IPS-20b (cell line): ENCODE data around the gene GLIS1.

ENCODE experiments used
- H3K27ac ChIP-seq: one replicate; pipeline ENCODE4 v1.5.1; 2013; ENCODE audit warnings: low read length
- H3K27me3 ChIP-seq: 2 replicates; pipeline ENCODE4 v1.6.1; 2013; ENCODE audit warnings: mild to moderate bottlenecking, low read length, inconsistent platforms; ENCODE audit not compliant: insufficient read depth
- H3K36me3 ChIP-seq: 2 replicates; pipeline ENCODE4 v1.6.1; 2013; ENCODE audit warnings: low read depth, mild to moderate bottlenecking, inconsistent platforms, low read length, moderate library complexity; ENCODE audit not compliant: insufficient read depth
- H3K4me1 ChIP-seq: 2 replicates; pipeline ENCODE4 v1.6.1; 2013; ENCODE audit warnings: mild to moderate bottlenecking, control low read depth, inconsistent platforms, low read length, moderate library complexity; ENCODE audit not compliant: insufficient read depth
- H3K4me3 ChIP-seq: 2 replicates; pipeline ENCODE4 v1.5.1; 2013; ENCODE audit warnings: mild to moderate bottlenecking, low read length, inconsistent platforms
- H3K9ac ChIP-seq: 2 replicates; pipeline ENCODE4 v1.6.1; 2013; ENCODE audit warnings: low read depth, mild to moderate bottlenecking, inconsistent platforms, low read length, moderate library complexity
- H3K9me3 ChIP-seq: 2 replicates; pipeline ENCODE4 v1.6.1; 2013; ENCODE audit warnings: mild to moderate bottlenecking, low read depth, low read length, inconsistent platforms; ENCODE audit not compliant: insufficient read depth

Gene GLIS1

GRCh38 chr1:53625766-53626520 lies 113.0 kb downstream of the GLIS1 start:
- no peaks in the 10 kb centered on the region for H3K36me3 ChIP-seq
- H3K27ac ChIP-seq: no peak overlapping the region
- H3K4me3 ChIP-seq: no peak overlapping the region

GRCh38 chr1:53625049-53625448 lies 113.9 kb downstream of the GLIS1 start:
- H3K36me3 ChIP-seq: no peaks in the 10 kb centered on the region
- no peak overlapping the region for H3K4me3 ChIP-seq
- no peak overlapping the region for H3K9ac ChIP-seq
- no peak overlapping the region for H3K27ac ChIP-seq
- H3K27me3 ChIP-seq: no peaks in the 10 kb centered on the region
- no peaks in the 10 kb centered on the region for H3K9me3 ChIP-seq
- H3K4me1 ChIP-seq: no peaks in the 10 kb centered on the region

More at GRCh38 chr1:53625766-53626520, 113.0 kb downstream of the GLIS1 start:
- Histone ChIP-seq H3K9me3 (no peaks in the 10 kb centered on the region), H3K4me1 (no peaks in the 10 kb centered on the region), H3K27me3 (no peaks in the 10 kb centered on the region), H3K9ac (no peak overlapping the region)

- H3K9ac ChIP-seq: no peak overlapping the region
- H3K4me1 ChIP-seq: no peaks in the 10 kb centered on the region
- H3K9me3 ChIP-seq: no peaks in the 10 kb centered on the region
- H3K27me3 ChIP-seq: no peaks in the 10 kb centered on the region
- H3K36me3 ChIP-seq: no peaks in the 10 kb centered on the region
- H3K27ac ChIP-seq: no peak overlapping the region
- H3K4me3 ChIP-seq: no peak overlapping the region
Measured at GRCh38 chr1:53622531-53622930, 116.4 kb downstream of the GLIS1 start.

- Histone ChIP-seq H3K4me1 (no peaks in the 10 kb centered on the region), H3K27ac (no peak overlapping the region), H3K36me3 (no peaks in the 10 kb centered on the region), H3K9ac (no peak overlapping the region), H3K9me3 (no peaks in the 10 kb centered on the region), H3K4me3 (no peak overlapping the region), H3K27me3 (no peaks in the 10 kb centered on the region)
Measured at GRCh38 chr1:53621144-53621543, 117.8 kb downstream of the GLIS1 start.

- H3K9ac ChIP-seq: no peak overlapping the region
- H3K4me3 ChIP-seq: no peak overlapping the region
- no peaks in the 10 kb centered on the region for H3K27me3 ChIP-seq
- H3K4me1 ChIP-seq: no peaks in the 10 kb centered on the region
- H3K27ac ChIP-seq: no peak overlapping the region
- H3K36me3 ChIP-seq: no peaks in the 10 kb centered on the region
- H3K9me3 ChIP-seq: no peaks in the 10 kb centered on the region
Measured at GRCh38 chr1:53620061-53620855, 118.7 kb downstream of the GLIS1 start.

- H3K4me1 ChIP-seq: no peaks in the 10 kb centered on the region
Measured at GRCh38 chr1:53619367-53620060, 119.5 kb downstream of the GLIS1 start.

GRCh38 chr1:53618500-53619366 lies 120.2 kb downstream of the GLIS1 start:
- H3K4me3 ChIP-seq: no peak overlapping the region
- no peaks in the 10 kb centered on the region for H3K27me3 ChIP-seq
- no peak overlapping the region for H3K27ac ChIP-seq
- no peaks in the 10 kb centered on the region for H3K4me1 ChIP-seq
- no peaks in the 10 kb centered on the region for H3K36me3 ChIP-seq
- H3K9ac ChIP-seq: no peak overlapping the region
- H3K9me3 ChIP-seq: no peaks in the 10 kb centered on the region

More at GRCh38 chr1:53619367-53620060, 119.5 kb downstream of the GLIS1 start:
- H3K9ac ChIP-seq: no peak overlapping the region
- no peaks in the 10 kb centered on the region for H3K27me3 ChIP-seq
- no peaks in the 10 kb centered on the region for H3K36me3 ChIP-seq
- H3K27ac ChIP-seq: no peak overlapping the region
- H3K4me3 ChIP-seq: no peak overlapping the region
- no peaks in the 10 kb centered on the region for H3K9me3 ChIP-seq

- H3K27me3 ChIP-seq: no peaks in the 10 kb centered on the region
- no peak overlapping the region for H3K4me3 ChIP-seq
- H3K9ac ChIP-seq: no peak overlapping the region
- H3K4me1 ChIP-seq: no peaks in the 10 kb centered on the region
- H3K9me3 ChIP-seq: no peaks in the 10 kb centered on the region
- no peak overlapping the region for H3K27ac ChIP-seq
- H3K36me3 ChIP-seq: no peaks in the 10 kb centered on the region
Measured at GRCh38 chr1:53617851-53618499, 121.0 kb downstream of the GLIS1 start.

- H3K27ac ChIP-seq: no peak overlapping the region
- H3K9me3 ChIP-seq: no peaks in the 10 kb centered on the region
- no peaks in the 10 kb centered on the region for H3K27me3 ChIP-seq
- no peaks in the 10 kb centered on the region for H3K36me3 ChIP-seq
- H3K9ac ChIP-seq: no peak overlapping the region
- H3K4me1 ChIP-seq: no peaks in the 10 kb centered on the region
- H3K4me3 ChIP-seq: no peak overlapping the region
Measured at GRCh38 chr1:53617382-53617781, 121.6 kb downstream of the GLIS1 start.

GRCh38 chr1:53616927-53617326 lies 122.0 kb downstream of the GLIS1 start:
- no peaks in the 10 kb centered on the region for H3K27me3 ChIP-seq
- H3K27ac ChIP-seq: no peak overlapping the region
- no peaks in the 10 kb centered on the region for H3K9me3 ChIP-seq
- H3K36me3 ChIP-seq: no peaks in the 10 kb centered on the region
- no peak overlapping the region for H3K9ac ChIP-seq
- no peaks in the 10 kb centered on the region for H3K4me1 ChIP-seq
- no peak overlapping the region for H3K4me3 ChIP-seq

GRCh38 chr1:53616511-53616910 lies 122.5 kb downstream of the GLIS1 start:
- H3K4me1 ChIP-seq: no peaks in the 10 kb centered on the region
- peaks cover 3% of the 10 kb centered on the region; the same call in 1 of the 2 replicates for H3K9me3 ChIP-seq
- no peak overlapping the region for H3K9ac ChIP-seq
- no peaks in the 10 kb centered on the region for H3K36me3 ChIP-seq
- H3K4me3 ChIP-seq: no peak overlapping the region
- no peaks in the 10 kb centered on the region for H3K27me3 ChIP-seq
- H3K27ac ChIP-seq: no peak overlapping the region
